Stimulated activated CD4-positive, alpha-beta T cell treated with anti-CD3 and anti-CD28 coated beads, Interleukin-4, amount 100 ng/mL, for 1 hour (primary cell): ENCODE results near the gene SSBP4.
A peak's percentile ranks its signal among the peaks of the same experiment; 100 is the strongest.

Experiments
- DNase-seq: peaks from one replicate; pipeline ENCODE4 v3.0.0-alpha.2; 2020

Gene SSBP4

DNA sequence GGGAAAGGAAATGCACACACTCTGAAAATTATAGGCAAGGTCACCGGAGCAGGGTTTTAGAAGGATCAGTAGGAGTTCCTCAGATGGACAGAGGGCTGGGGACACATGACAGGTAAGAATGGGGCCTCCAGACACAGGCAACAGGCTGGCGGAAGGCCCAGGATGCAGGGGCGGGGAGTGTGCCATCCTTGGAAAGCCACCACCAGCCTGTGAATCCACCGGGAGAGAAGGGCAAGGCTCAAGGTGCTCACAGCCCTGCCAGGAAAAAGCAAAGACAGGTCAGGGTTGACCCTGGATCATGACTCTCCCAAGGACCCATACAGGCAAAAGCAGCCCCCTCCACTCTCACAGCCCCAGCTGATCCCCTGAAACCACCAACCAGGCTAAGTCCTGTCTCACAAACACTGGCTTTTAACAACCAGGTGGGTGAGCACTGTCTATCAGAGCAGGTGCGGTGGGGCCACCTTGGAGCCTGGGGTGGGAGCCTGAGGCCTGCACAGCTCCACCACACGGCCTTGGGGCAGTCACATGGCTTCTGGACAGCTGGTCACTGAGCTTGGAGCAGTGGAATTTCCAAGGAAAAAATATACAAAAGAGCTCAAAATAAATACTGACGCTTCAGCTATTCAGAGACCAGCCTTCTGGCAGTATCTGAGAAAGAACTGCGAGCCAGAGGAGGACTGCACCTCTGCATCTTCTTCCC lies 54.0 kb downstream of the SSBP4 start:
- no peak for DNase-seq

- DNase-seq: no peak
Measured at GRCh38 chr19:18473706-18474087, 54.5 kb downstream of the SSBP4 start.

GRCh38 chr19:18474366-18474887 lies 55.2 kb downstream of the SSBP4 start:
- DNase-seq: no peak

GRCh38 chr19:18475004-18475453 lies 55.8 kb downstream of the SSBP4 start:
- DNase-seq: no peak

GRCh38 chr19:18475762-18476331 lies 56.6 kb downstream of the SSBP4 start:
- no peak for DNase-seq

DNA sequence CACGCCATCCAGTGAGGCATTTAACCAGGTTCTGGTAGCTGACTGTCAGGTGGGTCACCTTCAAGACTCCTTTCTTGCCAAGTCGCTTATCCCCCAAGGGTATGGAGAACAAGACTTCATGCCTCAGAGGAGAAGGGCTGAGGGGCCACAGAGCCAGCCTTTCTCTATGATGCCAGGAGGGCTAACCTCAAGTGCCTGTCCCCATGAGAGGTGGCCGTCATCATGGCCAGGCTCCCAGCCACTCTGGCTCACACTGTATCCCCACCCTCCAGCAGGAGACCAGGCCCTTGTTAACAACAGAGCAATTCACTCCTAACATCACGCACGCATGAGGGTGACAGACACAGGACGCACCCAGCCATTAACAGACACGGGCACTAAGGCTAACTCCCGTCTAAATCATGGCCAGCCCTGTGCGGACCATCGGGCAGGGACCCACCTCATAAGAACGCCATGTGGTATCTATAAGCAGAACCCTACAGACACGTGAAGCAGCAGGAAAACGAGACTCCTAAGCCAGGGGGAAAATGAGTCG lies 57.4 kb downstream of the SSBP4 start:
- DNase-seq: no peak

DNA sequence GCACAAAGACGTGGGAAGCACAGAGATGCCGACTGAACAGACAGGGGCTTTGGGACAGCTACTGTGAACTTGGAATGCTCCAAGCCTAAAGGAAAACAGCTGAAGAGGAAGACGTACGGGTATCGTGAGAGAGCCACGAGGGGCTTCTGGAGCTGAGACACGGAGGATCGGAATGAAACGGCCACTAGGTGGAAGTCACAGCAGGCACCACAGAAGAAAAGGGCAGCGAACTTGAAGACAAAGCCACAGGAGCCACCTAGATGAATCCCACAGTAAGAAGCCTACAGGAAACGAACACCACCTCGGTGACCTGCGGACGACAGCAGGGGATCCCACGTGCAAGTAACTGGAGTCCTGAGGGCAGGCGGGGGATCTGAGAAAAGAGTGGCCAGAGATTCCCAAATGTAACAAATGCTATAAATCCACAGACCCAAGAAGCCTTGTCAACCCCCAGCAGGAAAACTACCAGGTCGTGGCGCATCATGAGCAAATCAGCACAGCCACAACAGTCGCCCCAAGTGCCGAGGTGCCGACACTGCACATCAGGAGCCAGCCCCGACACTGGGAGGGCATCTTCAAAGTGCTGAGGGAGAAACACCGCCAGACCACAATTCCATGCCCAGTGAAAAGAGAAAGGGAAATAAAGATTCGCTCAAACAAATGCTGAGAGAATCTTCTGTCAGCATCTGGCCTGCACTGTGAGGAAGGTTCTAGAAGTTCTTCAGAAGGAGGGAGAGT lies 58.0 kb downstream of the SSBP4 start:
- no peak for DNase-seq

- DNase-seq: no peak
Measured at GRCh38 chr19:18477974-18478373, 58.8 kb downstream of the SSBP4 start.

DNA sequence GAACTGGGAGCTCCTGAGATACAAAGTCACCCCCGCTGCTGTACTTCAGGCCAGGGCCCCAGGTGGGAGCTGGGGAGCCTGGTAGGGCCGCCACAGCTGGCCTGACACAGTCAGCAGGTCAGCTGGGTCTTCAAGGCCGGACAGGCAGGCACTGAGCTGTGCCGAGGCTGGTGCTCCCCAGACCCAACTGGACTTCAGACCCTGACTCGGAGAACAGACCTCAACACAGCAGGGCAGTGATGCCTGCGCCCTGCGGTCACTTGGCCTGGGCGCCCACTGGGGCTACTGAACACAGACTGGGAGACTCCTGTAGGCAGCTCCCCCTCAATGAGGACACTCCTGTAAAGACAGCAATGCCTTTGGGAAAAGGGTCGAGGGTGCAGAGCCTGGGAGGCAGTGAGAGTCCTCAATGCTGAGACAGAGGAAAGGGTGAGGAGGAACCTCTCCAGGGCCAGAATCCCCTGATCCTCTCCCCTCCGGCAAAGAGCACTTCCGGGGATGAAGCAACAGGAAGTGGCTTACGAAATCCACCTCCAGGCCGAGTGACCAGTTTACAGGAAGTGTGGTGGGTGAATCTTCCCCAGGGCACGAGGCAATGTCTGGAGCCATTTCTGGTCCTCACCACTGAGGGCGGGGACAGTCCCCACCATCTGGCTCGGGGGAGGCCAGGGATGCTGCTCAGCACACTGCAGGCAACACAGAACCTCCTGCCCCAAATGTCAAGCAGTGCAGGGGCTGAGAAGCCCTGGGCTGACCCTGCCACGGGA lies 59.5 kb downstream of the SSBP4 start:
- peak; percentile 42 for DNase-seq

GRCh38 chr19:18480006-18480691 lies 61.0 kb downstream of the SSBP4 start:
- DNase-seq: no peak

- DNase-seq: no peak
Measured at GRCh38 chr19:18481505-18482222, 62.5 kb downstream of the SSBP4 start.

DNA sequence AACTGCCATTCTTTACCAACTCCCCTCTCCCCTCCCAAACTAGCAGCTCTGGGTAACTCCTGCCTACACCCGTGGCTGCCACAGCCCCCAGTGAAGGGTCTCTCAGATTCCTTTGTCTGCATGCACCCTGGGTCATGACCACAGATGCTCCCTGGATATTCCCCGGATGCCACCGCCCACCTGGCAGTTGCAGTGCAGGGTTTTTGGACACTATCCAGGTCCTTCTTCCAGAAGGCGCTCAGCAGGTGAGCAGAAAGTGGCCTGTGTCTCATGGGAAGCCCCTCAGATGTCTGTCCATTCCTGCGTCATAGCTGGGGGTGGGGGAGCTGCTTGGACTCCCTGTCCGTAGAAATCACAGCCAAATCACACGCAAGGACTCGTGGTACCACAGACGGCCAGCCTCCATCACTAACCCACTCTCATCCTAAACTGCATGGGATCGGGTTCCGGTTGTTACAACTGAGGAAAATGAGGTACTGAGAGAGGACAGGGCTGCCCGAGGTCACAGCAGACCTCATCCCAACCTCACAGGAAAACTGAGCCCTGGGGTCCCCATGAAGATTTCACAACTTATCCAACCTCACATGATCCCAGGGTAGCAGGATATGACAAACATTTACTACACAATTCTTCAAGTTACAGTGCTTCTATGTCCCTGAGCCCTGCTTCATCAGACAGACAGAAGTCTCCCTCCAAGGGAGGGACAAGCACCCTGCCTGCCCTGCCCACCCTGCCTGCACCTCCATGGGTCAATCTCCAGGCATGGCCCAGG lies 64.1 kb downstream of the SSBP4 start:
- DNase-seq: no peak
